ENCODE results near the gene JHY.

The JHY gene

DNA sequence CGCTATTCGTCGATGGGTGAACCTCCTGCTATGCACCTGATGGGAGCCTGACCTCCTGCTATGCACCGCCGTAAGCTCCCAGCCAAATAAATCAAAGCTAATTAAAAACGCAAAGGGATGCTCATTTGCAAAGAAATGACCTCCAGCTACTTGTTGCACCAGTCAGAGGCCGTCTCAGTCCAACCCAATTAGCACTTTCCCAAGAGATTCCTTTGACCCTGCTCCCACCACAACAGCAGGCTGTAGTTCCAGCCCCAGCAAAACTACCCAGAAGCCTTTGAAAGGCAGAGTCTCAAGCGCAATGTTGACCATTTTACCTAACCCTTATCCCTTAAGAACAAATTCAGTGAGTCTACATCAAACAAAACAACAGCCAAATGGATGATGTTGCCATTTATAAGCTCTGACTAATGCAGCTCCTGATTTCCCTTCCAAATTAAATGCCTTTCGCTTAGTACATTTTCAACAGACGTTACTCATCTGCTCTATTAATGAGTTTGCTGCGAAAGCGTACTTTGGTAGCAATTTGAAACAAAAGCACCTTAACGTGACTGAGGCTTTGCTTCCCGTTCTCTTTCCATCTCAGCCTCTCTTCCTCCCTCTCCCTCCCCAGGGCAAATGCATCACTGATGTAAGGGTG, 116.3 kb downstream of the JHY start:
- Histone ChIP-seq H3K36me3 (ENCODE audit: control insufficient read depth in 5 of 5, insufficient read depth in 5 of 5, low read length in 5 of 5) (no peaks in the 10 kb centered on the region), H3K4me3 (ENCODE audit: low read depth in 1 of 5, low read length in 5 of 5) (no peak overlapping the region), H3K9ac (ENCODE audit: low read length in 5 of 5) (no peak overlapping the region), H3K27me3 (ENCODE audit: control insufficient read depth in 5 of 5, insufficient read depth in 4 of 5, low read length in 5 of 5) (peaks cover 0 to 14% (median 2%) of the 10 kb centered on the region in 5 donors), H3K4me1 (ENCODE audit: control insufficient read depth in 5 of 5, insufficient read depth in 5 of 5, low read length in 5 of 5) (no peaks in the 10 kb centered on the region), H3K9me3 (ENCODE audit: control insufficient read depth in 5 of 5, low read length in 5 of 5) (no peaks in the 10 kb centered on the region), H3K27ac (ENCODE audit: low read depth, low read length) (no peak overlapping the region)

DNA sequence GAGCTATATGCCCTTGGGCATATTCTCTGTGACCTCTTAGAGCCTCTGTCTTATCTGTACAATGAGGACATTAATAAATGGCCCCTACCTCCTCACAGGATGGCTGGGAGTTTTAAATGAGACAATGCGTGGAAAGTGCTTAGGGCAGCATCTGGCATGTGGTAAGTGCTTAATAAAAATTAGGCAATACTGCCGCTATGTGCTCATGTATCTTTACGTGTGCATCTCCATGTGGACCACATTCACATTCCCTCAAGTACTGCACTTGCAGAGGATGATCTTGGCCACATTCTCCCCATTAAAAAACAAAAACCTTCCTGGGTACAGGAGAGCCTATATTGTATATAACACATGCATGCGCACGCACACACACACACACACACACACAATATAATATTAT, 118.2 kb downstream of the JHY start:
- peaks cover 0 to 9% (median 0%) of the 10 kb centered on the region in 5 donors for H3K27me3 ChIP-seq (ENCODE audit: control insufficient read depth in 5 of 5, insufficient read depth in 4 of 5, low read length in 5 of 5)
- no peaks in the 10 kb centered on the region for H3K9me3 ChIP-seq (ENCODE audit: control insufficient read depth in 5 of 5, low read length in 5 of 5)
- no peak overlapping the region for H3K4me3 ChIP-seq (ENCODE audit: low read depth in 1 of 5, low read length in 5 of 5)
- no peaks in the 10 kb centered on the region for H3K36me3 ChIP-seq (ENCODE audit: control insufficient read depth in 5 of 5, insufficient read depth in 5 of 5, low read length in 5 of 5)
- H3K9ac ChIP-seq (ENCODE audit: low read length in 5 of 5), result no peak overlapping the region
- H3K27ac ChIP-seq (ENCODE audit: low read depth, low read length), result no peak overlapping the region
- no peaks in the 10 kb centered on the region for H3K4me1 ChIP-seq (ENCODE audit: control insufficient read depth in 5 of 5, insufficient read depth in 5 of 5, low read length in 5 of 5)

- H3K4me1 ChIP-seq (ENCODE audit: control insufficient read depth in 5 of 5, insufficient read depth in 5 of 5, low read length in 5 of 5), result no peaks in the 10 kb centered on the region
- no peaks in the 10 kb centered on the region for H3K27me3 ChIP-seq (ENCODE audit: control insufficient read depth in 5 of 5, insufficient read depth in 4 of 5, low read length in 5 of 5)
- no peak overlapping the region for H3K4me3 ChIP-seq (ENCODE audit: low read depth in 1 of 5, low read length in 5 of 5)
- no peaks in the 10 kb centered on the region for H3K9me3 ChIP-seq (ENCODE audit: control insufficient read depth in 5 of 5, low read length in 5 of 5)
- no peaks in the 10 kb centered on the region for H3K36me3 ChIP-seq (ENCODE audit: control insufficient read depth in 5 of 5, insufficient read depth in 5 of 5, low read length in 5 of 5)
- no peak overlapping the region for H3K27ac ChIP-seq (ENCODE audit: low read depth, low read length)
- H3K9ac ChIP-seq (ENCODE audit: low read length in 5 of 5), result no peak overlapping the region
These were observed 124.4 kb downstream of the JHY start for GRCh38 chr11:123006860-123007542.

Data from subcutaneous abdominal adipose tissue (tissue), 5 donors.